Measurements from ENCODE around the gene CDK2AP2.
"Not testable (repeated sequence)": the region's sequence is repeated elsewhere in the genome, so short reads cannot be mapped to it uniquely, and the experiment has no call there.

The CDK2AP2 gene

DNA sequence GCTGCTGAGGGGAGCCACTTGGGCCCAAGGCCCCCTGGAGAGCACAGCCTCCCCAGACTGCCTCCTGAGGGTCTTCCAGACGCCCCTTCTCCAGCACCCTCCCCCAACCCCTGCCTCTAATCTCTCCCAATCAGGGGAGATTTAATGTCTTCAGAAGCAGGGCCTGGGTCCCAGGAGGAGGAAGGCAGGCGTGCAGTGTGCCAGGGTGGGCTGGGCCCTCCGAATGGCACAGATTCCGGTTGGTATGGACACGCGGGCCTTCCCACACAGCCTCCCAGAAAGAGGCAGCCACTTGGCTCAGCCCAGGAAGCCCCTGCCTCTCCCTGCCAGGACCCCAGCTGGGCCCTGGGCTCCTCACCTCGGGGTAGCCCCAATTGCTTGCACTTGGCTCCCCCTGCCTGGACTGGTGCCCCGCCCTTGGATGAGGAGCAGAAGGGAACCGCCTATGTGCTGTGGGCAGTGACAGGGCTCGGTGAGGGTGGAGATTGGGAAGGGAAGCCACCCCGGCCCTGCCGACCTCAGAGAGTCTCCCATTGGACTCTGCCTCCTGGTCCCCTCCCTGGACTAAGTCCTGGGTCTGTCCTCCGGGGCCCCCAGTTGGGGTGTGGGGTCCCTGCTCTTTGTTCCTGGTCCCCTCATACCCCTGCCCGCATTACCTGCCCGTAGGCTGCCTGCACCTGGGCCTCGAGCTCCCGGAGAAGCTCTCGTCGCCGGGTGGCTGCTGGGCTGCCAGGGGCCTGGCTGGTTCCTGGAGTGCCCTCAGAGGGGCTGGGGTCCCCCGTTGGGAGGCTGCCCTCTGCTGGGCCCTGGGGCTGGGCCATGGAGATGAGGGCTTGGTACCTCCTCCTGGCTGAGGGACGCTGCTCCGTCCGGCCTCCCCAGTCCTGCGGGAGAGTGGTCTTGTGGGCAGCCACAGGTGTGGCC is 15.9 kb upstream of the CDK2AP2 start:
- DNase-seq: no peak

- DNase-seq: no peak
These were observed 15.0 kb upstream of the CDK2AP2 start, which contains the start of gene CABP2 for GRCh38 chr11:67522844-67523555. Gene CABP2, minus strand, starts transcription at chr11:67523446. Its CDS starts 120 bp downstream, at chr11:67523326.

DNA sequence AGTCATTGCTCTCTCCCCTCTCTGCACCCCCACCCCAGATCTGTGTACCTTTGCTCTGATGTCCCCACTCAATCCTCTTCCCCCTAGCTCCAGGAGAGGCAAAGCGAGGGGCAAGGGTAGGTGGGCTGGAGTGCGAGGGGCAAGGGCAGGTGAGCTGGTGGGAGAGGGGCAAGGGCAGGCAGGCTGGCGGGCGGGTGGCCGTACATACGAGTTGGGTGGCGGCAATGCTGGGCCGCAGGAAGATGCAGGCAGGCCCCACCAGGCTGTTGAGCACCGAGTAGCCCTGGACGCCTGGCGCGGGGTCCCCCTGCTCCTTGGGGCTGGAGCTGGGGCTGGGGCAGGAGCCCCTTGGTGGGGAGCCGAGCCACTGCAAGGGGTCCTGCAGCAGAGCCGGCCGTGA is 14.4 kb upstream of the CDK2AP2 start:
- DNase-seq: no peak

- no peak for DNase-seq
These were observed 14.0 kb upstream of the CDK2AP2 start for GRCh38 chr11:67521924-67522323.

- DNase-seq: no peak
These were observed 13.2 kb upstream of the CDK2AP2 start for GRCh38 chr11:67520856-67521824.

GRCh38 chr11:67519726-67520125 is 11.8 kb upstream of the CDK2AP2 start:
- no peak for DNase-seq

- DNase-seq: no peak
These were observed 10.0 kb upstream of the CDK2AP2 start for GRCh38 chr11:67517784-67518552.

GRCh38 chr11:67516806-67517205 is 8.8 kb upstream of the CDK2AP2 start:
- DNase-seq: no peak

DNA sequence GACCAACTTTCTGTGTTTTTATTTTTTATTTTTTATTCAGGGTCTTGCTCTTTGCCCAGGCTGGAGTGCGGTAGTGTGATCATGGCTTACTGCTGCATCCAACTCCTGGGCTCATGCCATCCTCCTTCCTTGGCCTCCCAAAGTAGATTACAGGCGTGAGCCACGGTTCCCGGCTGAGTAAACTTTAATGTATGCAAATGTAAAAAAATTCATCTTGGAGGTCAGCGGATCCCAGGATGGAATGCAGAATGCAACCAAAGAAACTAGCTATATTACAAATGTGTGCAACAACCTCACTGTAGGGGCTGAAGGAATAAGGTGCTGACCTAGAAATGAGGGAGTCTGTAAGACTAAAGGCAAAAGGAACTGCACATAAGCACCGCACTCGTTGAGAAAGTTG is 6.2 kb upstream of the CDK2AP2 start:
- no peak for DNase-seq

GRCh38 chr11:67511558-67511957 is 3.6 kb upstream of the CDK2AP2 start:
- not testable (repeated sequence) for DNase-seq

GRCh38 chr11:67510023-67510345 is 2.0 kb upstream of the CDK2AP2 start:
- no peak for DNase-seq

DNA sequence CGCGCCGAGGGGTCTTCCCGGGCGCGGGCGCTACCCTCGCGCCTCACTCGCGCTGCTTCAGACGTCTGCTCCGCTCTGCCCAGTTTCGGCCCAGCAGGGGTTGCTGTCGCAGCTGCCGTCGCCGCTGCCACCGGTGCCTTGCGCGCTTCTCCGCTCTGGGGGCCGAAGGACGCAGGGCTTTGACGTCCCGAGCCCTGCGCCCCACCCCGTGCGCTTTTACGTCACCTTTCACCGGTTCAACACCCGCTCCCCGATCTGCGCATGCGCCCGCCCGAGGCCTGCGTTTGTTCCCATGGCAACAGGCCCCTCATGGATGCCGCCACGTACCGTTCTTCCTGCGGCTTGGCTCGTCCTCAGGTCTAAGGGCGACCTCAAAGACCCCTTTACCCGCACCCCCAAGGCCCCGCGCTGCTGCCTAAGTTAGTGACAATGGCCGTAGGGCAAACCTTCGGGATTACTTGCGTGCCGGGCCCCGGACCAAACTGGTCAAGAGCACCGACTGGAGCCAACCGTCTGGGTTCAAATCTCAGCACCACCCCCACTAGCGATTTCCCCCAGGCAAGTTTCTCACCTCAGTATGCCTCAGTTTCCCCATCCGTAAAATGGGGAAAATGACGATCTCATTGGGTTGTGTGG is 642 bp upstream of the CDK2AP2 start:
- peak; percentile 100 for DNase-seq

GRCh38 chr11:67507242-67507863 is 609 bp downstream of the CDK2AP2 start:
- DNase-seq: no peak

DNA sequence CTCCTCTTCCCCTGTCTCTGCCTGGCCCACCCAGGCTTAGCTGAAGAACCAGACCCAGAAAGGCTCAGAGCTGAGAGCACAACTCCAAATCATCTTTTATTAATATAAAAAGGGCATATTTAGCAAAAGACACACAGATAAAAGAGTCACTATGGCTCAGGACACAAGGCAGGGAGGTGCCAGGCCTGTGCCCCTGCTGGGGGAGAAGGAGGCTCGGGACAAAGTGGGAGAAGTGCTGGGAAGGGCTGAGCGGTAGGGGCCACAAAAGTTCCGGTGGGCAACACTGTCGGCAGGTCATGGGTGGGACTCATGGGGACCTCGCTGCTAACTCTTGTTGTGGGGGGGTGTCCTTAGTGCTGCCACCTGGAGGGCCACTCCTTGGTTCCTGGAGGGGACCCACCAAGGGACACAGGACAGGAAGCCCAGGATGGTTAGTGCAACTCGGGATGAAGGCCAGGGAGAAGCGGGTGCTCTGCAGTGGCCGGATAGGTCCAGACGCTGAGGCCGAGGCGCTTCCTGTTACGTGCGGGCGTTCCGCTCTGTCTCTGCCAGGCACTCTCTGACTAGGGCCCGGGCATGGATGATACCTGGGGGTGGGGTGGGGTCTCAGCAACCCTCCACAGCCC is 1.4 kb downstream of the CDK2AP2 start:
- DNase-seq: no peak

- DNase-seq: peak; percentile 91
These were observed 2.2 kb downstream of the CDK2AP2 start for GRCh38 chr11:67505605-67506396.

DNA sequence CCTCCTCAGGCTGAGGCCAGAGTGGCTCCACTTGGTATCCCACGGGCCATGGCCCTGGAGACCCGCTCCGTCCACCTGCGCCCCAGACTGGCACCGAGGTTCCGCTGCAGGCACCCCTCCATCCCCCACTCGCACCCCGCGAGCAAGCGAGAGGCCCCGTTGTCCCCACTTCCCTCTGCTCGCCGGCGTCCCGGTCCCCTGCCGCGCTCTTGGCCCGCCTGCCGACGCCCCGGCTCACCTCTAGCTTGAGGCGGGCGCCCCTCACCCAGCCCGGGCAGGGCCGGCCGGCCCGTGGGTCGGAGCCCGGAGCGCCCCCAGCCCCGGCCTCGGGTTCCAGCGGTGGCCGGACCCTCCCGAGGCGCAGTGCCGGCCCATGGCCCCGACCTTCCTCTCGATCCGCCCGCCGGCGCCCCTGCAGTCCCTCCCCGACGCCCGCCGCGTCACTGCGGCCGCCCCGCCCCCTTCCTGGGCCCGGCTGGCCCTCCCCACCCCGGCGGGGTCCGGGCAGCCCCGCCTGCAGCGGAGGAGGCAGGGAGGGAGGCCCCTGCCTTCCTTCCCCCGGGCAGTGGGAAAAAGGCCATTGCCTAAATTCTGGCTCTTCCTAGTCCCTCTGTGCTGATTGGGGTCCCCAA is 2.9 kb downstream of the CDK2AP2 start, which contains the start of gene PITPNM1:
PITPNM1 (minus strand) TSS at position 414 of the 632 bp plus-strand sequence. CDS start 1,183 bp downstream, outside the sequence.
- peak; percentile 77 for DNase-seq

DNA sequence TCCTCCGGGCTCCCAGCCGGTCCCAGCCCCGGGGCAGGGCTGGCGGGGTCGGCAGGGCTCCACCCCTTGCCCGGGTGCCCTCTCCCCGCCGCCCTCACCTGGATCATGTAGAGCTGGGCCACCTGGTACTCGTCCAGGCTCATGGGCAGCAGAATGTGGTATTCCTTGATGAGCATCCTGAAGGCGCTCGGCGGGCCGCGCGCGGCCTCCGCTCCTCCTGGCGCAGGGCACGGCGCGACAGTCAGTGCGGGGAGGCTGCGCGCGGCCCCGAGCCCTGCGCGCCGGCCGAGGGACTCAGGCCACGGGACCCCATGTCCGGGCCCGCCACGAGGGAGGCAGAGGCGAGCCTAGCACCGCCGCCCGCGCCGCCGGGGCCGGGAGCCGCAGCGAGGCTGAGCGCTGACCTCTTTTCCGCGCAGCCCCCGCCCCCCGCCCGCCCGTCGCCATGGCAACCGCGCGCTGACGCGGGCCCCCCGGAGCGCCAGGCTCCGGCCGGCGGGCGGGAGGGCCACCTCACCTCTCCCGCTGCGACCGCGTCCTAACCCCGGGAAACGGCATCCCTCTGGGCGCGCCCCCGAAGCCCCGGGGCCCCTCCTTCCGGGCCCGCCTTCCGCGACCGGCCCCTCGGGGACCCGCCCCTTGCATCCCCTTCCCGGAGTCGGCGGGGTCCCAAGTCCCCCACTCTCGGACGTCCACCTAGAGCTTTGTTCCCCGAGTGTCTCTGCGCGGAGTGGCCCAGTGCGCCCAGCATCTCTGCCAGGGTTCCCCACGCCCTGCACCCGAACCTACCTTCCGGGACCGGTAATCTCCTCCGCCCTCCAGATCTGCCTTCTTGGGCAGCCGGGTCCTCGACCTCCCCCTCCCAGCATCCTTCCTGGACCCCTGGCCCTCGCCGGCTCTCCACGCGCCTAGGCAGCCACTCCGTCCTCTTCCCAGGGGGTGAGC is 3.7 kb downstream of the CDK2AP2 start:
- DNase-seq: no peak

All from stimulated activated CD4-positive, alpha-beta T cell treated with anti-CD3 and anti-CD28 coated beads, Interleukin-4, amount 100 ng/mL, for 1 hour (primary cell).